GM12892 (cell line): ENCODE results near the gene PRSS33.

Experiments used
- DNase-seq: peaks from one replicate; pipeline ENCODE4 v3.0.0; 2011; ENCODE audit not compliant: insufficient read length
- FAIRE-seq: peaks from 2 replicates; lab custom pipeline; 2011; peaks lifted over from hg19 to GRCh38; lab: Jason Lieb, UNC
- POLR2A ChIP-seq: IDR thresholded peaks from 2 replicates; pipeline ENCODE4 v1.6.1; 2011; ENCODE audit warnings: low read depth, low read length, control low read depth
- POLR2AphosphoS5 ChIP-seq: IDR thresholded peaks from 2 replicates; pipeline ENCODE4 v1.6.1; 2011; ENCODE audit warnings: low read depth, low read length, control low read depth
- TAF1 ChIP-seq: IDR thresholded peaks from 2 replicates; pipeline ENCODE4 v1.6.1; 2011; ENCODE audit warnings: low read depth, mild to moderate bottlenecking, control low read depth, low read length, borderline replicate concordance

PRSS33 gene

GRCh38 chr16:2771496-2772402 lies 15.6 kb downstream of the PRSS33 start:
- FAIRE-seq: no peak
- TF ChIP-seq POLR2A: peak; percentile 49
- TF ChIP-seq TAF1: no peak
- TF ChIP-seq POLR2AphosphoS5: peak; percentile 76

GRCh38 chr16:2770057-2770951 lies 17.1 kb downstream of the PRSS33 start:
- FAIRE-seq: no peak

More at GRCh38 chr16:2771496-2772402, 15.6 kb downstream of the PRSS33 start:
- no peak for DNase-seq

GRCh38 chr16:2769675-2770056 lies 17.7 kb downstream of the PRSS33 start:
- no peak for FAIRE-seq
- TF ChIP-seq POLR2AphosphoS5 (0 out of 2 replicates have a peak, but pooled peaks have one; percentile 5), POLR2A (no peak)
- no peak for DNase-seq

More at GRCh38 chr16:2770057-2770951, 17.1 kb downstream of the PRSS33 start:
- DNase-seq: no peak
- TF ChIP-seq POLR2AphosphoS5: peak; percentile 73; the same call in 1 of the 2 replicates
- TF ChIP-seq TAF1: no peak
- TF ChIP-seq POLR2A: peak; percentile 53; the same call in 1 of the 2 replicates

GRCh38 chr16:2769100-2769529 lies 18.2 kb downstream of the PRSS33 start:
- FAIRE-seq: no peak
- TF ChIP-seq TAF1: no peak
- TF ChIP-seq POLR2AphosphoS5: no peak
- no peak for TF ChIP-seq POLR2A
- no peak for DNase-seq

GRCh38 chr16:2768403-2769089 lies 18.8 kb downstream of the PRSS33 start:
- no peak for DNase-seq
- no peak for FAIRE-seq
- TF ChIP-seq POLR2AphosphoS5 (peak; percentile 35; the same call in 1 of the 2 replicates), TAF1 (no peak), POLR2A (peak; percentile 30; the same call in 1 of the 2 replicates)

GRCh38 chr16:2767891-2768290 lies 19.5 kb downstream of the PRSS33 start:
- 0 out of 2 replicates have a peak, but pooled peaks have one; percentile 7 for TF ChIP-seq POLR2A
- no peak for TF ChIP-seq TAF1
- TF ChIP-seq POLR2AphosphoS5: peak; percentile 29; the same call in 1 of the 2 replicates
- DNase-seq: no peak
- FAIRE-seq: no peak

- TF ChIP-seq POLR2A (no peak), TAF1 (no peak), POLR2AphosphoS5 (no peak)
- DNase-seq (no peak), FAIRE-seq (no peak)
Observed at GRCh38 chr16:2767140-2767731, 20.1 kb downstream of the PRSS33 start.

GRCh38 chr16:2766430-2767139 lies 20.8 kb downstream of the PRSS33 start:
- FAIRE-seq (no peak), DNase-seq (no peak)
- no peak for TF ChIP-seq TAF1
- no peak; the same call in 1 of the 2 replicates for TF ChIP-seq POLR2A
- TF ChIP-seq POLR2AphosphoS5: peak; percentile 45

- TF ChIP-seq POLR2A (peak; percentile 34), TAF1 (no peak), POLR2AphosphoS5 (no peak; the same call in 1 of the 2 replicates)
- DNase-seq (no peak), FAIRE-seq (no peak)
Observed at GRCh38 chr16:2765462-2766404, 21.6 kb downstream of the PRSS33 start.
